GM18508 (cell line): Measurements from ENCODE around the gene POP7.
"Not testable (repeated sequence)": the region's sequence is repeated elsewhere in the genome, so short reads cannot be mapped to it uniquely, and the experiment has no call there.

ENCODE experiments used
- ATAC-seq: cut with Tn5 transposase; IDR thresholded peaks from one replicate; pipeline ENCODE4 v1.9.1; 2021; ENCODE audit warnings: moderate number of reproducible peaks; ENCODE audit not compliant: insufficient read depth, unreplicated experiment

POP7 gene

GRCh38 chr7:100689230-100690135 lies 16.4 kb upstream of the POP7 start:
- ATAC-seq: no peak

GRCh38 chr7:100691676-100692577 lies 14.0 kb upstream of the POP7 start:
- no peak for ATAC-seq

GRCh38 chr7:100692578-100692961 lies 13.4 kb upstream of the POP7 start:
- no peak for ATAC-seq

- no peak for ATAC-seq
These were observed 12.4 kb upstream of the POP7 start for GRCh38 chr7:100693312-100694097.

- ATAC-seq: no peak
These were observed 11.7 kb upstream of the POP7 start, which contains the start of gene GIGYF1 for GRCh38 chr7:100694098-100694745. TSS of gene GIGYF1 (minus strand) at chr7:100694250. CDS start at chr7:100688238, 6,012 bp downstream.

- ATAC-seq: no peak
These were observed 9.8 kb upstream of the POP7 start for GRCh38 chr7:100696123-100696521.

GRCh38 chr7:100699018-100699417 lies 6.9 kb upstream of the POP7 start:
- ATAC-seq: no peak

GRCh38 chr7:100701089-100701488 lies 4.8 kb upstream of the POP7 start:
- not testable (repeated sequence) for ATAC-seq

- peak; percentile 43 for ATAC-seq
These were observed 585 bp upstream of the POP7 start for GRCh38 chr7:100705320-100705752.

- no peak for ATAC-seq
These were observed 871 bp downstream of the POP7 start for GRCh38 chr7:100706672-100707311.

GRCh38 chr7:100708395-100708794 lies 2.5 kb downstream of the POP7 start:
- ATAC-seq: no peak

- no peak for ATAC-seq
These were observed 4.5 kb downstream of the POP7 start for GRCh38 chr7:100710452-100710851.

- no peak for ATAC-seq
These were observed 5.4 kb downstream of the POP7 start for GRCh38 chr7:100711369-100711768.

- no peak for ATAC-seq
These were observed 8.8 kb downstream of the POP7 start for GRCh38 chr7:100714725-100715124.

- not testable (repeated sequence) for ATAC-seq
These were observed 11.2 kb downstream of the POP7 start for GRCh38 chr7:100717073-100717472.

- no peak for ATAC-seq
These were observed 13.8 kb downstream of the POP7 start for GRCh38 chr7:100719523-100720278.

GRCh38 chr7:100720279-100720670 lies 14.4 kb downstream of the POP7 start, which contains the start of gene EPO:
TSS of gene EPO (plus strand) at chr7:100720468. CDS start at chr7:100720981, 513 bp downstream.
- ATAC-seq: no peak
